CD4-positive, alpha-beta memory T cell (primary cell): Measurements from ENCODE around the gene LRP4. TPM values are rescaled to one million over a fixed set of nuclear protein-coding genes. Genes with fewer than 3 reads are reported as not detected.

Experiments used
- CTCF ChIA-PET: fragments of 350-600 bp; sonication (Branson Sonifier 250); formaldehyde crosslinking; loops from one replicate; lab custom pipeline; 2021; ENCODE audit warnings: inconsistent platforms; ENCODE audit not compliant: partially characterized antibody; lab: Charles Lee
- POLR2A ChIA-PET: fragments of 350-600 bp; sonication (Branson Sonifier 250); formaldehyde crosslinking; loops from one replicate; lab custom pipeline; 2021; ENCODE audit not compliant: partially characterized antibody; lab: Charles Lee
- DNase-seq, 5 donors: peaks; one replicate each; pipeline versions ENCODE4 v3.0.0 to v3.0.0-alpha.2; 2020 to 2022; ENCODE audit warnings: mixed read lengths in 1 of 5
- H3K27ac ChIP-seq: one replicate; pipeline ENCODE4 v1.7.0; 2013; ENCODE audit warnings: low read depth, low read length
- H3K27me3 ChIP-seq: 2 replicates; pipeline ENCODE4 v1.7.0; 2013; ENCODE audit warnings: mild to moderate bottlenecking, low read length, moderate library complexity; ENCODE audit not compliant: insufficient read depth
- H3K36me3 ChIP-seq: 2 replicates; pipeline ENCODE4 v1.7.0; 2013; ENCODE audit warnings: mild to moderate bottlenecking, low read length, moderate library complexity; ENCODE audit not compliant: insufficient read depth
- H3K4me1 ChIP-seq: 2 replicates; pipeline ENCODE4 v1.7.0; 2013; ENCODE audit warnings: mild to moderate bottlenecking, low read length, moderate library complexity; ENCODE audit not compliant: insufficient read depth
- H3K4me3 ChIP-seq, 2 donors: one replicate each; pipeline ENCODE4 v1.7.0; 2013; ENCODE audit warnings: low read length in 2 of 2, mild to moderate bottlenecking in 1 of 2
- H3K9me3 ChIP-seq, 2 donors: one replicate each; pipeline ENCODE4 v1.7.0; 2013; ENCODE audit warnings: low read length in 2 of 2, control low read depth in 1 of 2; ENCODE audit not compliant: control insufficient read depth in 1 of 2
- H3K27ac Mint-ChIP-seq, 7 donors: one replicate each; pipeline ENCODE4 v1.8.0; 2020 to 2021; ENCODE audit warnings: mixed read lengths in 7 of 7, mild to moderate bottlenecking in 6 of 7, inconsistent platforms in 3 of 7, moderate library complexity in 3 of 7
- H3K27me3 Mint-ChIP-seq, 2 donors: one replicate each; pipeline ENCODE4 v1.8.0; 2020 to 2021; ENCODE audit warnings: mixed read lengths in 2 of 2
- H3K36me3 Mint-ChIP-seq, 2 donors: one replicate each; pipeline ENCODE4 v1.8.0; 2020 to 2021; ENCODE audit warnings: mixed read lengths in 2 of 2, inconsistent platforms in 1 of 2, mild to moderate bottlenecking in 1 of 2
- H3K4me1 Mint-ChIP-seq, 4 donors: one replicate each; pipeline ENCODE4 v1.8.0; 2020 to 2021; ENCODE audit warnings: mixed read lengths in 4 of 4, mild to moderate bottlenecking in 1 of 4
- H3K4me3 Mint-ChIP-seq, 8 donors: one replicate each; pipeline ENCODE4 v1.8.0; 2020 to 2021; ENCODE audit warnings: mixed read lengths in 8 of 8, mild to moderate bottlenecking in 7 of 8, moderate library complexity in 6 of 8, inconsistent platforms in 3 of 8
- H3K9me3 Mint-ChIP-seq, 8 donors: one replicate each; pipeline ENCODE4 v1.8.0; 2020 to 2021; ENCODE audit warnings: mixed read lengths in 8 of 8, mild to moderate bottlenecking in 5 of 8, inconsistent platforms in 3 of 8, moderate library complexity in 1 of 8
- intact Hi-C: fragments of 100-400 bp; cut with micrococcal nuclease; formaldehyde crosslinking; loops from one replicate; pipeline ENCODE4 v1.15.1; 2023
- polyA plus RNA-seq, 2 donors: library from polyadenylated mRNA; unstranded; fragments of 300-500 nt; fragmentation: Illumina TruSeq; gene quantifications; one replicate each; pipeline ENCODE4 v1.2.3, GENCODE V29; 2021
- total RNA-seq, 2 experiments: library from RNA; stranded (reverse); gene quantifications; one replicate each; pipeline ENCODE4 v1.2.3, GENCODE V29; 2021

LRP4 gene
- total and polyA plus RNA-seq, 4 experiments from 2014 or later, result not detected

DNA sequence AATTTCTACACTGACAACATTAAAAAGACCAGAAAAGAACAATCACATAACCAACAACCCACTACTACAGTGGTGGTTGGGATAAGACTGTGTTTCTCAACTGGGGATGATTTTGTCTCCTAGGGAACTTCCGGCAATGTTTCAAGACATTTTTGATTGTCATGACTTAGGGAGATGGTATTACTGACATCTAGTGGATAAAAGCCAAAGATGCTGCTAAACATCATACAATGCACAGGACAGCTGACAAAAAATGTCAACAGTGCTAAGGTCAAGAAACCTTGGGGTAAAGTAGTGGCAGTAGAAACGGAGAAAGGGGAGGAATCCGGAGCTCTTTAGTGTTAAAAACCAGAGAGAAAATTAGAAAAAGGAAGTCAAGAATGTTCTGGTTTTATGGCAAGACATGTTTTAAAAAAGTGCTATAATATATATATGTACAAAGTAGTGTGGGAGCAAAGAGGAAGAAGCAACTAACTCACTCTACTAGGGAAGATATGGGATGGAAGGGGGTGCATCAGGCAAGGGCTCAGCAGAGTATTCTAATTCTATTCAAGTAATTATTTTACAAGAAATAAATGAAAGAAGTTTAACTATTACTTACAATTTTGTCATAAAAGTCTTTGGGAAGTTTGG is 109.4 kb downstream of the LRP4 start:
- Histone ChIP-seq H3K9me3 (no peaks in the 10 kb centered on the region), H3K27me3 (no peaks in the 10 kb centered on the region), H3K27ac (no peak overlapping the region), H3K4me3 (no peak overlapping the region), H3K36me3 (peaks cover 11% of the 10 kb centered on the region), H3K4me1 (no peaks in the 10 kb centered on the region)
- POLR2A ChIA-PET, result interaction anchor here (0.7 kb wide), 1 partner anchor 164 kb away, joined by 3 read pairs; no protein-coding TSS in a partner anchor
- H3K27me3 Mint-ChIP-seq, result no peaks in the 10 kb centered on the region
- H3K36me3 Mint-ChIP-seq, result peaks cover 26 to 36% of the 10 kb centered on the region in 2 donors
- H3K27ac Mint-ChIP-seq, result peak overlapping the region in 1 of 7 donors; percentile 3
- CTCF ChIA-PET, result interaction anchor here (1.7 to 2.1 kb wide), 3 partner anchors 11 to 24 kb away, joined by 3 to 11 read pairs (median 4); no protein-coding TSS in a partner anchor
- H3K9me3 Mint-ChIP-seq, result no peaks in the 10 kb centered on the region
- peak in 3 of 5 donors; percentile 6 to 12 (median 9) for DNase-seq
- H3K4me3 Mint-ChIP-seq, result no peak overlapping the region
- intact Hi-C loops, result no loop called here
- peaks cover 0 to 6% (median 4%) of the 10 kb centered on the region in 4 donors for H3K4me1 Mint-ChIP-seq

Other genes starting within 250 kb of the LRP4 start
- 10 to 100 TPM; 61.3 to 72.2 TPM for gene ARHGAP1, start 217.9 kb downstream of the LRP4 start, total RNA-seq
- gene ARHGAP1, start 217.9 kb downstream of the LRP4 start, polyA plus RNA-seq, result 10 to 100 TPM; 39.0 to 85.8 TPM
- 10 to 100 TPM; 18.9 to 20.0 TPM for gene ZNF408, start 217.5 kb downstream of the LRP4 start, total RNA-seq
- gene ZNF408, start 217.5 kb downstream of the LRP4 start, polyA plus RNA-seq, result 10 to 100 TPM in 1 of 2 donors, 1 to 10 TPM in 1; 5.7 to 12.7 TPM
- gene F2, start 199.3 kb downstream of the LRP4 start, total RNA-seq, result not detected
- not detected for gene F2, start 199.3 kb downstream of the LRP4 start, polyA plus RNA-seq
- 10 to 100 TPM; 47.8 to 51.4 TPM for gene CKAP5, start 72.3 kb downstream of the LRP4 start, total RNA-seq
- gene CKAP5, start 72.3 kb downstream of the LRP4 start, polyA plus RNA-seq, result 10 to 100 TPM in 1 of 2 donors, 1 to 10 TPM in 1; 3.6 to 23.8 TPM
- 10 to 100 TPM; 12.4 to 12.8 TPM for gene CSTPP1, start 18.2 kb upstream of the LRP4 start, total RNA-seq
- 10 to 100 TPM; 22.9 to 24.3 TPM for gene CSTPP1, start 18.2 kb upstream of the LRP4 start, polyA plus RNA-seq